ENCODE results near the gene SNTB2.

SNTB2 gene

GRCh38 chr16:69182730-69183416 lies 4.1 kb upstream of the SNTB2 start:
- no peak overlapping the region for H3K4me3 ChIP-seq (ENCODE audit: low read depth, low read length)
- no peak for TF ChIP-seq CTCF (IDR thresholded peaks at IDR 0.05; ENCODE audit: borderline replicate concordance, insufficient read depth, low read depth, low read length)

GRCh38 chr16:69187446-69188235 lies 677 bp downstream of the SNTB2 start:
- H3K4me3 ChIP-seq (ENCODE audit: low read depth, low read length), result peak overlapping the region; percentile 79
- TF ChIP-seq CTCF (IDR thresholded peaks at IDR 0.05; ENCODE audit: borderline replicate concordance, insufficient read depth, low read depth, low read length), result no peak

GRCh38 chr16:69188236-69188549 lies 1.2 kb downstream of the SNTB2 start:
- no peak for TF ChIP-seq CTCF (IDR thresholded peaks at IDR 0.05; ENCODE audit: borderline replicate concordance, insufficient read depth, low read depth, low read length)
- H3K4me3 ChIP-seq (ENCODE audit: low read depth, low read length), result peak overlapping the region; percentile 79

GRCh38 chr16:69188716-69189115 lies 1.8 kb downstream of the SNTB2 start:
- H3K4me3 ChIP-seq (ENCODE audit: low read depth, low read length), result no peak overlapping the region
- TF ChIP-seq CTCF (IDR thresholded peaks at IDR 0.05; ENCODE audit: borderline replicate concordance, insufficient read depth, low read depth, low read length), result no peak

- H3K4me3 ChIP-seq (ENCODE audit: low read depth, low read length), result no peak overlapping the region
- TF ChIP-seq CTCF (IDR thresholded peaks at IDR 0.05; ENCODE audit: borderline replicate concordance, insufficient read depth, low read depth, low read length), result no peak
Observed at GRCh38 chr16:69190046-69190588, 3.2 kb downstream of the SNTB2 start.

GRCh38 chr16:69190598-69190997 lies 3.6 kb downstream of the SNTB2 start:
- H3K4me3 ChIP-seq (ENCODE audit: low read depth, low read length), result no peak overlapping the region
- no peak for TF ChIP-seq CTCF (IDR thresholded peaks at IDR 0.05; ENCODE audit: borderline replicate concordance, insufficient read depth, low read depth, low read length)

GRCh38 chr16:69191136-69191535 lies 4.2 kb downstream of the SNTB2 start:
- no peak for TF ChIP-seq CTCF (IDR thresholded peaks at IDR 0.05; ENCODE audit: borderline replicate concordance, insufficient read depth, low read depth, low read length)

More at GRCh38 chr16:69191136-69191535, 4.2 kb downstream of the SNTB2 start:
- no peak overlapping the region for H3K4me3 ChIP-seq (ENCODE audit: low read depth, low read length)
